HepG2 (cell line): ENCODE data around the gene ARHGAP22.

ENCODE experiments used
- CBX1 ChIP-seq: IDR thresholded peaks from one replicate; pipeline ENCODE4 v1.6.1; 2016; ENCODE audit warnings: antibody characterized with exemption, low read depth
- POLR2A ChIP-seq, 2 experiments: IDR thresholded peaks; 2 replicates each; pipeline ENCODE4 v1.6.1; 2011; ENCODE audit warnings: low read depth in 2 of 2, low read length in 2 of 2, mild to moderate bottlenecking in 1 of 2, moderate library complexity in 1 of 2; ENCODE audit not compliant: insufficient read depth in 1 of 2
- PRDM15 ChIP-seq: sonication (generic); formaldehyde crosslinking; IDR thresholded peaks from 2 replicates; pipeline ENCODE4 v1.4.0; 2020; ENCODE audit warnings: missing genetic modification reagents
- RAD21 ChIP-seq: fragments of 450-650 bp; formaldehyde crosslinking; IDR thresholded peaks from 2 replicates; pipeline ENCODE4 v1.5.0; 2020; ENCODE audit warnings: mild to moderate bottlenecking
- ZBTB8A ChIP-seq: sonication (generic); formaldehyde crosslinking; IDR thresholded peaks from 2 replicates; pipeline ENCODE4 v1.4.0; 2020; ENCODE audit warnings: mild to moderate bottlenecking, low read depth, missing genetic modification reagents, borderline replicate concordance
- TF ChIP-seq, protein P1 (sequence below): IDR thresholded peaks from 2 replicates; pipeline ENCODE4 v1.6.1; 2016; ENCODE audit warnings: missing compliant biosample characterization, missing genetic modification reagents, borderline replicate concordance
- TF ChIP-seq, protein P2 (sequence below): sonication (generic); formaldehyde crosslinking; IDR thresholded peaks from 2 replicates; pipeline ENCODE4 v1.4.0; 2020; ENCODE audit warnings: missing genetic modification reagents, mild to moderate bottlenecking, borderline replicate concordance
- TF ChIP-seq, protein P3 (sequence below): sonication (generic); formaldehyde crosslinking; IDR thresholded peaks from 2 replicates; pipeline ENCODE4 v1.4.0; 2020; ENCODE audit warnings: missing genetic modification reagents

GRCh38 chr10:48496105-48496830, 108.6 kb downstream of the ARHGAP22 start:
- TF ChIP-seq PRDM15 (CRISPR knock-in tag) (no peak), POLR2A (IDR thresholded peaks at IDR 0.05; ENCODE audit: insufficient read depth in 1 of 2, low read depth in 2 of 2, low read length in 2 of 2) (no peak), RAD21 (CRISPR knock-in tag) (no peak), ZBTB8A (CRISPR knock-in tag) (no peak), CBX1 (no peak)
- TF ChIP-seq, protein P1, sequence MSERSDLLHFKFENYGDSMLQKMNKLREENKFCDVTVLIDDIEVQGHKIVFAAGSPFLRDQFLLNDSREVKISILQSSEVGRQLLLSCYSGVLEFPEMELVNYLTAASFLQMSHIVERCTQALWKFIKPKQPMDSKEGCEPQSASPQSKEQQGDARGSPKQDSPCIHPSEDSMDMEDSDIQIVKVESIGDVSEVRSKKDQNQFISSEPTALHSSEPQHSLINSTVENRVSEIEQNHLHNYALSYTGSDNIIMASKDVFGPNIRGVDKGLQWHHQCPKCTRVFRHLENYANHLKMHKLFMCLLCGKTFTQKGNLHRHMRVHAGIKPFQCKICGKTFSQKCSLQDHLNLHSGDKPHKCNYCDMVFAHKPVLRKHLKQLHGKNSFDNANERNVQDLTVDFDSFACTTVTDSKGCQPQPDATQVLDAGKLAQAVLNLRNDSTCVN (CRISPR knock-in tag): no peak
- TF ChIP-seq, protein P2, sequence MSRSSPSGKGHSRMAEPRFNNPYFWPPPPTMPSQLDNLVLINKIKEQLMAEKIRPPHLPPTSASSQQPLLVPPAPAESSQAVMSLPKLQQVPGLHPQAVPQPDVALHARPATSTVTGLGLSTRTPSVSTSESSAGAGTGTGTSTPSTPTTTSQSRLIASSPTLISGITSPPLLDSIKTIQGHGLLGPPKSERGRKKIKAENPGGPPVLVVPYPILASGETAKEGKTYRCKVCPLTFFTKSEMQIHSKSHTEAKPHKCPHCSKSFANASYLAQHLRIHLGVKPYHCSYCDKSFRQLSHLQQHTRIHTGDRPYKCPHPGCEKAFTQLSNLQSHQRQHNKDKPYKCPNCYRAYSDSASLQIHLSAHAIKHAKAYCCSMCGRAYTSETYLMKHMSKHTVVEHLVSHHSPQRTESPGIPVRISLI (CRISPR knock-in tag): no peak
- TF ChIP-seq, protein P3, sequence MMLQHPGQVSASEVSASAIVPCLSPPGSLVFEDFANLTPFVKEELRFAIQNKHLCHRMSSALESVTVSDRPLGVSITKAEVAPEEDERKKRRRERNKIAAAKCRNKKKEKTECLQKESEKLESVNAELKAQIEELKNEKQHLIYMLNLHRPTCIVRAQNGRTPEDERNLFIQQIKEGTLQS (CRISPR knock-in tag): no peak
